IPS-15b (cell line): Measurements from ENCODE around the gene SLC30A3.

Experiments
- H3K27me3 ChIP-seq: one replicate; pipeline ENCODE4 v1.6.1; 2013; ENCODE audit warnings: low read length; ENCODE audit not compliant: control insufficient read depth, insufficient read depth
- H3K36me3 ChIP-seq: one replicate; pipeline ENCODE4 v1.6.1; 2013; ENCODE audit warnings: low read length; ENCODE audit not compliant: control insufficient read depth, insufficient read depth
- H3K4me1 ChIP-seq: one replicate; pipeline ENCODE4 v1.6.1; 2013; ENCODE audit warnings: mild to moderate bottlenecking, low read length; ENCODE audit not compliant: control insufficient read depth, insufficient read depth
- H3K4me3 ChIP-seq: one replicate; pipeline ENCODE4 v1.5.1; 2013; ENCODE audit warnings: low read depth, low read length
- H3K9ac ChIP-seq: one replicate; pipeline ENCODE4 v1.6.1; 2013; ENCODE audit warnings: low read depth, mild to moderate bottlenecking, low read length
- H3K9me3 ChIP-seq: one replicate; pipeline ENCODE4 v1.6.1; 2013; ENCODE audit warnings: mild to moderate bottlenecking, low read length; ENCODE audit not compliant: control insufficient read depth, insufficient read depth

Gene SLC30A3

GRCh38 chr2:27218614-27219013, 44.2 kb downstream of the SLC30A3 start:
- Histone ChIP-seq H3K36me3 (peaks cover 36% of the 10 kb centered on the region), H3K9me3 (no peaks in the 10 kb centered on the region), H3K27me3 (no peaks in the 10 kb centered on the region), H3K4me3 (peak overlapping the region; percentile 85), H3K9ac (no peak overlapping the region), H3K4me1 (no peaks in the 10 kb centered on the region)

- Histone ChIP-seq H3K36me3 (peaks cover 28% of the 10 kb centered on the region), H3K4me3 (peak within 1 kb of the TSS; percentile 85), H3K9ac (peak within 1 kb of the TSS; percentile 99), H3K4me1 (no peaks in the 10 kb centered on the region), H3K27me3 (no peaks in the 10 kb centered on the region), H3K9me3 (no peaks in the 10 kb centered on the region)
These were observed 45.4 kb downstream of the SLC30A3 start, which contains the start of gene CAD for GRCh38 chr2:27217173-27218121. CAD (plus strand) TSS chr2:27217369; CDS start chr2:27217552, 183 bp downstream.

- no peaks in the 10 kb centered on the region for H3K27me3 ChIP-seq
- peaks cover 19% of the 10 kb centered on the region for H3K36me3 ChIP-seq
- H3K4me1 ChIP-seq = no peaks in the 10 kb centered on the region
- no peak overlapping the region for H3K9ac ChIP-seq
- H3K9me3 ChIP-seq = no peaks in the 10 kb centered on the region
- H3K4me3 ChIP-seq = peak overlapping the region; percentile 40
These were observed 46.3 kb downstream of the SLC30A3 start for GRCh38 chr2:27216416-27217137.

- Histone ChIP-seq H3K36me3 (peaks cover 14% of the 10 kb centered on the region), H3K9ac (no peak overlapping the region), H3K4me3 (no peak overlapping the region), H3K27me3 (no peaks in the 10 kb centered on the region), H3K9me3 (no peaks in the 10 kb centered on the region), H3K4me1 (no peaks in the 10 kb centered on the region)
These were observed 47.9 kb downstream of the SLC30A3 start for GRCh38 chr2:27214941-27215340.

DNA sequence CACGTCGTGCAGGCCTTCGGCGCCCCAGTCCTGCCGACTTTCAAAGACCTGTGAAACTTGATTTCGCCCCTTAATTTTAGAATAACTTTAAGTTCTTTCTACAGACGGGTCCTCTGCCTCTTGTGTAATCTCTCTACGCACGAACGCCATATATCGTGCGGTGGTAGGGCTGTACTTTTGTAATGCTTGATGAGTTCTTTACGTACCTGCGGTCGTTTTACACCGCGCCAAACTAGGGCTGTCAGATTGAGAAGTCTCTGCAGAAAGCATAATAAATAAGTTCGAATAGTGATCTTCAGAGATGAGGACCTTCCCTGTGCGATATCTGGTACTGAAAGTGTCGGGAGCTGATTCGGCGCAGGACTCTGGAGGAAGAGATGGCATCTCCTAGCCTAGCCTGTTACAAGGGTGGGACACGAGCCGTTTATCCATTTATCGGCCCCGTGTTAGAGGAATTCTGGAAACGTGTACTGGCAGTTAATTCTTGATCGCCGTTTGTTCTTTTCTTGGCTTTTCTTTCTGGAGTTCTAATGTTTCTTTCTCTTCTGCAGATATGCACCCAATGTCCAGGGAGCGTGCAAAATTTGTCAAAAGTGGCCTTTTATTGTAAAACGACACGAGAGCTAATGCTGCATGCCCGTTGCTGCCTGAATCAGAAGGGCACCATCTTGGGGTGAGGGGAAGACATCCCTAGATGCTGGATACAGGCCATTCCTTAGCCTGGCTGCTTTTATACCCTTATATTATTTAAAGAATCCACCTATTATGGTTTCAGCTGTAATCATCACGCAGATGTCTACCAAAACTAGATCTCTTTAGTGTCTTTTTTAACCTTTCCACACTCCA, 50.0 kb downstream of the SLC30A3 start:
- Histone ChIP-seq H3K36me3 (peaks cover 13% of the 10 kb centered on the region), H3K9ac (peak overlapping the region; percentile 96), H3K4me1 (peaks cover 2% of the 10 kb centered on the region), H3K9me3 (no peaks in the 10 kb centered on the region), H3K4me3 (peak overlapping the region; percentile 91), H3K27me3 (no peaks in the 10 kb centered on the region)

- Histone ChIP-seq H3K9ac (peak within 1 kb of the TSS; percentile 96), H3K4me1 (peaks cover 2% of the 10 kb centered on the region), H3K4me3 (peak within 1 kb of the TSS; percentile 95), H3K9me3 (no peaks in the 10 kb centered on the region), H3K27me3 (no peaks in the 10 kb centered on the region), H3K36me3 (peaks cover 20% of the 10 kb centered on the region)
These were observed 50.8 kb downstream of the SLC30A3 start, which contains the start of the genes ATRAID and SLC5A6 for GRCh38 chr2:27211943-27212625. ATRAID (plus strand) TSS chr2:27212041; CDS start chr2:27212369, 328 bp downstream. SLC5A6 (minus strand) TSS chr2:27212268; CDS start chr2:27207650, 4,618 bp downstream.

- Histone ChIP-seq H3K4me3 (peak overlapping the region; percentile 95), H3K27me3 (no peaks in the 10 kb centered on the region), H3K9ac (peak overlapping the region; percentile 92), H3K4me1 (peaks cover 2% of the 10 kb centered on the region), H3K9me3 (no peaks in the 10 kb centered on the region), H3K36me3 (peaks cover 25% of the 10 kb centered on the region)
These were observed 51.5 kb downstream of the SLC30A3 start for GRCh38 chr2:27211241-27211942.

- Histone ChIP-seq H3K4me3 (no peak overlapping the region), H3K9ac (no peak overlapping the region), H3K27me3 (no peaks in the 10 kb centered on the region), H3K9me3 (no peaks in the 10 kb centered on the region), H3K4me1 (peaks cover 2% of the 10 kb centered on the region), H3K36me3 (peaks cover 35% of the 10 kb centered on the region)
These were observed 53.0 kb downstream of the SLC30A3 start for GRCh38 chr2:27209621-27210401.

GRCh38 chr2:27208486-27209050, 54.3 kb downstream of the SLC30A3 start:
- Histone ChIP-seq H3K9me3 (no peaks in the 10 kb centered on the region), H3K4me3 (no peak overlapping the region), H3K9ac (no peak overlapping the region), H3K4me1 (peaks cover 2% of the 10 kb centered on the region), H3K27me3 (no peaks in the 10 kb centered on the region), H3K36me3 (peaks cover 47% of the 10 kb centered on the region)
